Measurements from ENCODE around the gene YTHDF1.
"Not testable (repeated sequence)": the region's sequence is repeated elsewhere in the genome, so short reads cannot be mapped to it uniquely, and the experiment has no call there.

Gene YTHDF1

GRCh38 chr20:63159826-63160640 is 55.9 kb downstream of the YTHDF1 start:
- DNase-seq (ENCODE audit: low read depth in 2 of 2, low spot score in 1 of 2) = no peak

- DNase-seq (ENCODE audit: low read depth in 2 of 2, low spot score in 1 of 2) = not testable (repeated sequence)
Observed at GRCh38 chr20:63159251-63159650, 56.7 kb downstream of the YTHDF1 start.

GRCh38 chr20:63158845-63159244 is 57.1 kb downstream of the YTHDF1 start:
- no peak for DNase-seq (ENCODE audit: low read depth in 2 of 2, low spot score in 1 of 2)

- DNase-seq (ENCODE audit: low read depth in 2 of 2, low spot score in 1 of 2) = no peak
Observed at GRCh38 chr20:63158352-63158751, 57.6 kb downstream of the YTHDF1 start.

GRCh38 chr20:63157431-63157830 is 58.5 kb downstream of the YTHDF1 start:
- DNase-seq (ENCODE audit: low read depth in 2 of 2, low spot score in 1 of 2) = not testable (repeated sequence)

DNA sequence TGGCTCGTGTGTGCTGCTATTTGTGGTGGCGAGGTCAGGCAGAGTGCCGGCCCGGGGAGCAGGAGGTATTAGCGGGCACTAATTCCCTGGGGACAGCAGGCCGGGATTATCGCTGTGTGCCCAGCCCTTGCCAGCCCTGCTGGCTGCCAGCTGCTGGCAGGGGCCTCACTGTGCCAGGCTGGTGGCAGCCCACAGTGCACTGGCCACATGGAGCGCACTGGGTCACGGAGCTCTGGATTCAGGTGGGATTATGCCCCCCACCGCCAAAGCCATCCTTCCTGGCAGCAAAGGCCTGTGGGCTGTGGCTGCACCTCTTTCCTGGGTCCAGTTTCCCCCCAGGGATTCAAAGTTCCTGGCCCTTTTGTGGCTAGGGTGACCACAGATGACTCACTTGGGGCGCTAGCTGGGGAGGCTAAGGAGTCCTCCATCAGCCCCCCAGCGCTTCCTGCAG is 59.7 kb downstream of the YTHDF1 start:
- DNase-seq (ENCODE audit: low read depth in 2 of 2, low spot score in 1 of 2) = no peak

- no peak for DNase-seq (ENCODE audit: low read depth in 2 of 2, low spot score in 1 of 2)
Observed at GRCh38 chr20:63155266-63156165, 60.4 kb downstream of the YTHDF1 start.

- DNase-seq (ENCODE audit: low read depth in 2 of 2, low spot score in 1 of 2) = no peak
Observed at GRCh38 chr20:63154395-63154794, 61.5 kb downstream of the YTHDF1 start.

GRCh38 chr20:63153254-63154221 is 62.4 kb downstream of the YTHDF1 start:
- no peak for DNase-seq (ENCODE audit: low read depth in 2 of 2, low spot score in 1 of 2)

- DNase-seq (ENCODE audit: low read depth in 2 of 2, low spot score in 1 of 2) = no peak
Observed at GRCh38 chr20:63152322-63153253, 63.3 kb downstream of the YTHDF1 start.

DNA sequence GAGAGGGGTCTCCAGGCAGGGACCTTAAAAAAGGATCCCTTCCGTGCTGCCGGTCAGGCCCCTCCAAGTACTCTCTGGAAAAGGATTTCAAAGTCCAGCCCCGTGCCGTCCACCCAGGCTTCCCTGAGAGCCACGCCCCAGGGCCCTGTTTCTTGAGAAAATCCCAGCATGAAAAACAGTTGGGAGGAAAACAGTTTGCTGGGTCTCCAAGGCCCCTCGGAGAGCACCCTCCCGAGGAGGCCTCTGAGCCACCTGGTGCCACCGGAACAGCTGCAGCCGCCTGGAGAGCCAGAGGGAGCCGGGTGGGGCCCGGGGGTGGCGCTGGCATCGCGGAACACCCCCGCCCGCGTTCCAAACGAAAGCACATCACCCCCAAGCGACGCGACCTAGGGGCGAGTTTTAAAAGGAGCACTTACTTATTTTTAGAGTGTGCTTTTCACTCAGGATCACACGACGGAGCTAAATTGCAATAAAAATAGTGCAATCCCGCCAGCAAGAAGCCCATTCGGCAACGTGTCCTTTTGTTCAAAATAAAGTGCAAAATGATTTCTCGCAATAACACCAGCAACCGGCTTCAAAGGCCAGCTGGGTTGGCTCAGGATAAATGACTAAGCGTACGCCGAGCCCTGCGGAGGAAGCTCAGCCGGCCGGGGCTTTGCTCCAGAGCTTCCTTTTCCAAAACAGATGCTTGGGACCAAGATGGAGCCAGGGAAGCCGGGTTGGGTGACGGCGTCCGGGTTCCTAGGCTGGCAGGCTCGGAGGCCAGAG is 64.2 kb downstream of the YTHDF1 start:
- DNase-seq (ENCODE audit: low read depth in 2 of 2, low spot score in 1 of 2) = no peak

DNA sequence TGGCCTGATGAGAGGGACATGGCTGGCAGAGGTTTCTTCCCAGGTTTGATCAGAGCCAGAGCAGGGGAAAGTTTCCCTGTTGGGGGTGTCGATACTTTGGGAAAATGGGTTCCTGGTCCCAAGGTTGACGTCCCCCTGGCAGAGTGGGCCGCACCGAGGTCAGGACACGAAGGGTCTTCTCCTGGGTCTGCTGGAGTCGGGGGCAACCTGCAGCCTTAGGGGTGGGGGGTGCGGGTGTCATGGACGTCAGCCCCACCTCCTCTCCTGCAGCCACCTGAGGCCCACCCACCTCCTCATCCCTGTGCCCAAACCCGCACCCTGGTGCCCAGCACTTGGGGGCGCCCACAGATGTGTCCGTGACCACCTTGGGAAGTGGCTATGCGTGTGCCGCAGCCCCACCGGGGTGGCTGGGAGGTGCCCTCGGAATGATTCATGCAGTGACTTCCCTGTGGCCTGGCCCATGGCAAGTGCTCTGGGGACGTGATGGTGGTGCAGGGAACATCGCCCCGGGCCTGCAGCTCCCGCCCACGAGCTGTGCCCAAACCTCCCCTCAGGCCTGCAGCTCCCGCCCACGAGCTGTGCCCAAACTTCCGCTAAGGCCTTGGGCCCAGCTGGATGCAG is 64.9 kb downstream of the YTHDF1 start:
- no peak for DNase-seq (ENCODE audit: low read depth in 2 of 2, low spot score in 1 of 2)

- DNase-seq (ENCODE audit: low read depth in 2 of 2, low spot score in 1 of 2) = no peak
Observed at GRCh38 chr20:63150391-63150898, 65.5 kb downstream of the YTHDF1 start.

DNA sequence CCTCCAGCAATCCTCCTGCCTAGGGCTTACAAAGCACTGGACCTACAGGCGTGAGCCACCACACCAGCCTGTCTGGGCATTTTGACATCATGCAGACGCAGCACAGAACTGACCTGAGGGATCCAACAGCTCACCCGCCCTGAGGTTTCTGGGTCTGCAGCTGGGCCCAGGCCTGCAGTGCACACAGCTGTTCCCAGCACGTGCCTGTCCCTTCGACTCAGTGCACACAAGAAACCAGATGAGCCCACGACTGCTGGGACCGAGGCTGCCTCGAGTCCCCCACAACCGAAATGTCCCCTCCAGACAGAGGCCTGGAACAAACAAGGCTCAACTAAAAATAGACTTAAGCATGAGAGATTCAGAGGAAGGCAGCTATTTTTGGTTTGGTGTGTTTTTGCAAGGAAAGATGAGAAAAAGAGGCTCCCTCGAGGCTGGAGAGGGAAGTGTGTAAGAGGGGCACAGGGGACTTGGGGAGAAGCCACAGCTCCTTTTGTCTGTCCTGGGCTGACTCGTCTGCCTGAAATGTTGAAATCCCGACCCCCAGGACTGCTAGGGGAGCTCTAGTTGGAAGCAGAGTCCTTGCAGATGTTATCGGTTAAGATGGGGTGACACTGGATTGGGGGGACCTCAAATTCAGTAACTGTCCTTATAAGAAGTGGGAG is 66.3 kb downstream of the YTHDF1 start:
- no peak for DNase-seq (ENCODE audit: low read depth in 2 of 2, low spot score in 1 of 2)

- DNase-seq (ENCODE audit: low read depth in 2 of 2, low spot score in 1 of 2) = no peak
Observed at GRCh38 chr20:63148696-63149095, 67.2 kb downstream of the YTHDF1 start.

DNA sequence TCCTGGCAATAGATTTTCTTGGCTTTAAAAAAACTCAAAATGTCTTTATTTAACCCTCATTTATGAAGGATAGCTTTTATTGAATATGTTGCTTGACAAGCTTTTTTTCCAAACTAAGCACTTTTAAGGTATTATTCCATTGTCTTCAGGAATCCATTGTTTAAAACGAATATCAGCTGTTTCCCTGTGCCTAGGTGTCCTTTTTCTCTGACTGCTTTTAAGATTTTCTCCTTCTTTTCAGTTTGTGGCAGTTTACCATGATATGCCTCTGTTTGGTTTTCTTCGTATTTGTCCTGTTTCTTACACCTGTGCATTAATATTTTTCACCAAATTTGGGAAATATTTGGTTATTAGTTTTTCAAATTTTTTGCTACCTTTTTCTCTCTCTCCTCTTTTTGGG is 68.4 kb downstream of the YTHDF1 start:
- DNase-seq (ENCODE audit: low read depth in 2 of 2, low spot score in 1 of 2) = no peak
